ENCODE measurements around the gene FBXO17.
"Not testable (repeated sequence)": the region's sequence is repeated elsewhere in the genome, so short reads cannot be mapped to it uniquely, and the experiment has no call there.

FBXO17 gene

GRCh38 chr19:38978326-38978689 is 2.8 kb upstream of the FBXO17 start:
- DNase-seq: no peak

GRCh38 chr19:38977445-38978325 is 2.1 kb upstream of the FBXO17 start:
- DNase-seq: no peak

DNA sequence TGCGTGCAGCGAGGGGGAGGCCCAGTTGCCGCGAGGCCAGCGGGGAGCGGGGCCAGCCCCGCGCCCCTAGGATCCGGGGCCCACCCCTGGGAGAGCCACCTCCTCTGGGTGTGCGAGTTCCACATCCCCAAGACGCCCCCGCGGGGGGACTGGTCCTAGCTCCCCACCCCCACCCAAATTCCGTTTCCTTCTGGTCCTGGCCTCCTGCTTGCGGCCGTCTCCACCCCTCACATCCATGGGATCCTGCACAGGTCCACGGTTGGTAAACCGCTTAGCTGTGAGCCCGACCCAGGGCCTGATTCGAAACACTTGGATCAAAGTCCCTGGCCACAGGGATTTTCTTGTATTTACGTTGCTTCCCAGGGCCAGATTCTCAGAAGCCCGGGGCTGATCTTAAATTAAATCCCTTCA is 324 bp upstream of the FBXO17 start:
- DNase-seq: peak; percentile 94

DNA sequence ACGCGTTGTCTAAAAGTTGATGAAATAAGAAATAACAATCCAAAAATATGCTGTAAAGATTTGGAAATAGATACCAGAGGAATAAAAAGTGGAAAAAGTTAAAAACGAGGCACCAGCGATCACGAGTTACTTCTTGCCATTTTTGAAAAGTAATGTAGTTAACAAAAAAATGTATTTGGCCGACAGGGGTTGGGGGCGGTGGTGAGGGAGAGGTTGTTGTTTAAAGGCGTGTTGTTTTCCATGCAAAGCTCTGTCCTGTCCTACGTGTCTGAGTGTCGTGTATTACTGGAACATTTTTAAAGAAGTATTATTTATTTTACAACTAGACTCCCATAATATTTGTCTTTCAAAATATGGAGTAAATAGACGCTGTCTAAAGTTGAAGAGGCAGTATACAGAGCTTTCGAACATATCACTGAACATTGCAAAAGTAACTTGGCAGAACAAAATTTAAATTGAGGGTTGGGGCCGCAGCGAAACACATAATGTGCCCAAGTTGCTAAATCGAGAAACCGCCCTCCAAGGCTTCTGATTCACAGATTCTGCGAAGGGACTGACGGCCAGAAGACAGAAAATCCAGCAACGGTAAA is 823 bp downstream of the FBXO17 start:
- peak; percentile 91 for DNase-seq

GRCh38 chr19:38971672-38972071 is 3.9 kb downstream of the FBXO17 start:
- DNase-seq: no peak

- DNase-seq: no peak
These were observed 4.6 kb downstream of the FBXO17 start for GRCh38 chr19:38970664-38971532.

DNA sequence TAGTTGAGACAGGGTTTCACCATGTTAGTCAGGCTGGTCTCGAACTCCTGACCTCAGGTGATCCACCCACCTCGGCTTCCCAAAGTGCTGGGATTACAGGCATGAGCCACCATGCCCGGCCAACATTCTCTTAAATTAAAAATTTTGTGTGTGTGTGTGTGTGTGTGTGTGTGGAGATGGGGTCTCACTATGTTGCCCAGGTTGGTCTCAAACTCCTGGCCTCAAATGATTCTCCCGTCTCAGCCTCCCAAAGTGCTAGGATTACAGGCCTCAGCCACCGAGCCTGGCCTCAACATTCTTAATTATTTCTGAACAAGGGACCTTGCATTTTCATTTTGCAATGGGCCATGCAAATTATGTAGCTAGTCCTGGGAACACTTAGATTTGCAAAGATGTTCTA is 9.4 kb downstream of the FBXO17 start:
- DNase-seq: not testable (repeated sequence)

GRCh38 chr19:38964738-38965137 is 10.8 kb downstream of the FBXO17 start:
- DNase-seq: no peak

DNA sequence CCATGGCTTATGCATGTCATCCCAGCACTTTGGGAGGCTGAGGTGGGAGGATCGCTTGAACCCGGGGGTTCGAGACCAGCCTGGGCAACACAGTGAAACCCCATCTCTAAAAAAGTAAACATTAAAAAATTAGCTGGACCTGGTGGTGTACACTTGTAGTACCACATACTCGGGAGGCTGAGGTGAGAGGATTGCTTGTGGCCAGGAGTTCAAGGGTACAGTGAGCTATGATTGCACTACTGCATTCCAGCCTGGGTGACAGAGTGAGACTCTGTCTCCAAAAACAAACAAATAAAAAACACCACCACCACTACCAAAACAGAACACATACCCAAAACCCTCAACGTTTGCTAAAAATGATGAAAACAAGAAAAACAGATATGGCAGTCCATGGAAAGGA is 15.9 kb downstream of the FBXO17 start:
- no peak for DNase-seq

DNA sequence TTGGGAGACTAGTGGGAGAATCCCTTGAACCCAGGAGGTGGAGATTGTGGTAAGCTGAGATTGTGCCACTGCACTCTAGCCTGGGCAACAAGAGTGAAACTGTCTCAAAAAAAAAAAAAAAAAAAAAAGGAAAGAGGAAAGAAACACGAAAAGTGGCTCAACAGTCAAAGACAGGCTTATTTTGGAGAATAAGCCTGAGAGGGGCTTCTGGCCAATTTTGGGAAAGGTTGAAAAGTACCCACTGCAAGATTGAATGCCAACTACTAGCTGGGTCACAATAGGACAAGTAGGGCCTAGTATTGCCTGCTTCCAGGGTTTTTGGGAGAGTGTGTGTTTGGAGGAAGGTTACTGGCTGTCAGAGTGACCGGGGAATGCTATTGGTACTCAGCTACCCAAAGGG is 17.2 kb downstream of the FBXO17 start:
- DNase-seq: no peak

- no peak for DNase-seq
These were observed 19.3 kb downstream of the FBXO17 start for GRCh38 chr19:38956264-38956663.

DNA sequence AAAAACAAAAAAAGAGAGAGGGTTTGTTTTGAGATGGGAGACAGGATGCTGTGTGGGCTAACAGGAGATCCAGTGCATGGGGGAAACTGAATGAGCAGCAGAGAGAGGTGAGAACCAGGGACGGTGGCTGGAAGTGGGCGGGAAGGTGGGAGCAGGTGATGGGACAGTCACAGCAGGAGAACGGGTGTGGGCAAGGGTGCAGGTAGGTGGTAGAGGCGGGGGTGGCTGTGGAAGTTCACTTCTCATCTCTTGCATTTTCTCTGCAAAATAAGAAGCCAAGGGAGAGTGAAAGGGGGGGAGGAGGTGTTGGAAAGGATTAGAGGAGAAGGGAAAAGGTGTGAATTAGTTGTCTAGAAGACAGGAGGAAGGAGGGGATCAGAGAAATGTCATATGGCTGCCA is 21.9 kb downstream of the FBXO17 start:
- no peak for DNase-seq

- no peak for DNase-seq
These were observed 23.0 kb downstream of the FBXO17 start for GRCh38 chr19:38952395-38953165.

DNA sequence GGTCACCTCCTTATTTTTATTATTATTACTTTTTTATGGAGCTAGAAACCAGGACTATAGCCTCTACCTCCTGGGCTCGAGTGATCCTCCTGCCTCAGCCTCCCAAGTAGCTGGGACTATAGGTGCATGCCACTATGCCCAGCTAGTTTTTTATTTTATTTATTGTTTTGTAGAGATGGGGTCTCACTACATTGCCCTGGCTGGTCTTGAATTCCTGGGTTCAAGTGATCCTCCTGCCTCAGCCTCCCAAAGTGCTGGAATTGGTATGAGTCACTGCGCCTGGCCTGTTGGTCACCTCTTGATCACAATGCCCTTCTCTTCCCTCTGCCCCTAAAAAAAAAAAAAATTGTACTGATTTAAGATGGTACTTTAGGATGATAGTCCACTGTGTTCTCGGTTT is 24.4 kb downstream of the FBXO17 start:
- DNase-seq: no peak

GRCh38 chr19:38949580-38950367 is 25.8 kb downstream of the FBXO17 start:
- DNase-seq: peak; percentile 78

- DNase-seq: no peak
These were observed 29.1 kb downstream of the FBXO17 start for GRCh38 chr19:38946229-38947010.

DNA sequence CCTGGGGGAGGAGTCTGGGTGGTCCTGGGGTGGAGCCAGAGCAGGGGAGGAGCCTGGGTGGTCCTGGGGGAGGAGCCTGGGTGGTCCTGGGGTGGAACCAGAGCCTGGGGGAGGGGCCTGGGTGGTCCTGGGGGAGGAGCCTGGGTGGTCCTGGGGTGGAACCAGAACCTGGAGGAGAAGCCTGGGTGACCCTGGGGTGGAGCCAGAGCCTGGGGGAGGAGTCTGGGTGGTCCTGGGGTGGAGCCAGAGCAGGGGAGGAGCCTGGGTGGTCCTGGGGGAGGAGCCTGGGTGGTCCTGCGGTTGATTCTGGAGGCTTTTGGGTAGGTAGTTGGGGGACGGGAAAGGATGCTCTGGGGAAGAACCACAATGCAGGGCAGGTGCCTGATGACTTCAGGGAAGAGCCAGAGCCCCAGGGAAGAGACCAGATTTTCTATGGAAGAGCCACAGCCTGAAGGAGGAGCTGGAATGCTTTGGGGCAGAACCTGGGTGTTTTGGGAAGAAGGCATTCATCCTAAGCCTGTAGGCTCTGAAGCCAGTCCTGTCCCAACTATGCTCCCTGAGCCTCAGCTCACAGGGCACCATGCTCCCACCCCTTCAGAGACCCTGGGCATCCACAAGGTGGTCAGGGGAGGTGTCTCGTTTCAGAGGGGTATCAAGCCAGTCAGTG is 29.8 kb downstream of the FBXO17 start:
- no peak for DNase-seq

- DNase-seq: no peak
These were observed 30.5 kb downstream of the FBXO17 start for GRCh38 chr19:38944981-38945506.

DNA sequence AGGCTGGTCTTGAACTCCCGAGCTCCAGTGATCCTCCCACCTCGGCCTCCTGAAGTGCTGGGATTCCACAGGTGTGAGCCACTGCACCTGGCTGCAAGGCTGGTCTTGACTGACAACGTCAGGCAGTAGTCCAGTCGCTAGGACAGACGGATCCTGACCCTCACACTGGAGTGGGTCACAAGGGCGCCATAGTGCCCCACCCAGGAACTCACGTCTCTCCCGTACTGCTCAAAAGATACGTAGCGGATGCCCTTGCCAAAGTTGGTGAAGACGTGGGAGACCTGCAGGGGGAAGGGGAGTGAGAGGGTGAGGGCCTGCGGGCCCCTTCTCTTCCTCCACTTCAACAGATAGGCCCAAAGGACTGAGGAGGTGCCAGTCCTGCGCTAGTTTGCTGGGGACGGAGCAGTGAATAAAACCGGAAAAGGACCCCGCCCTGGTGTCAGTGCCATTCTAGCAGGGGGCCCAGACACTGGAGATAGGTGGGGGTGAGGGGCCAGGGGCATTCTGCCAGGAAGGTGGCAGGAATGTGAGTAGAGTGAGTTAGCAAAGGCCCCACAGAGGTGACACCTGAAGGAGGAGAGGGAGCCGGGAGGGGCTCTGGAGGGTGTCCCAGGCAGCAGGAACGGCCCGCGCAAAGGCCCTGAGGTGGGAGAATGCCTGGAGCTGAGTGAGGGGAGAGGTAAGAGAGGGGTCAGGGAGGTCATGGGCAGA is 32.9 kb downstream of the FBXO17 start:
- no peak for DNase-seq

DNA sequence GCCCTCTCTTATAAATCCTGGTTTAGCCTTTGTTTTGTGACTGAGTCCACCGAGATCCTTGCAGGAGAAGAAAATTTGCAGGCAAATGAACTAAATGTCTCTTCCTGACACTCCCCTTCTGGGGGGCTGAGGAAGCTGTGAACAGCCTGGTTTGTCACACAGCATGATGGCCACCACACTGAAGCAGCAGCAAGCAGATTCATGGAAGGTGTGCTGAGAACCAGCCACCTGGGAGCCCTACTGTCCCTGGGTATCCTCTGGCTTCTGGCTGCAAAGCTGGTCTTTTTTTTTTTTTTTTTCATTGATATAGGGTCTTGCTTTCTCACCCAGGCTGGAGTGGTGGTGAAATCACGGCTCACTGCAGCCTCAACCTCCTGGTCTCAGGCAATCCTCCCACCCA is 33.6 kb downstream of the FBXO17 start:
- no peak for DNase-seq
